Measurements from ENCODE around the gene OR5I1. TPM values are rescaled to one million over a fixed set of nuclear protein-coding genes. Genes with fewer than 3 reads are reported as not detected.

The OR5I1 gene
- not detected in 2 replicates for total RNA-seq

DNA sequence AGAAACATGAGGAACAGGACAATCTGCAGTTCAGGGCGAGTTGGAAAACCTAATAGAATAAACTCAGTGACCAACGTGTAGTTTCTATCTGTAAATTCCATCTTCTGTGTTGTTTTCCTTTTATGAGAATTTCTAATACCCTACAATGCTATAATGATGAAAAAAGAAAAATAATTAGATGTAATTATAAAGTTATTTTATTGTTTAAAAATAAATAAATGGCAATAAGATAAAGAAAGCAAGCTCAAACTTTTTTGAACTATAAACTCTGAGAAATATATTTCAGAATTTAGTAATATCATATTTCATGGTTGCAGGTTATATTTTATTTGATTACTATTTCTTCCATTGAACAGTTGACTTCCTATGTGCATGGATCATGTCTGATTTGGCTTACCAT lies at the start of gene OR5I1:
Gene OR5I1, minus strand, starts transcription at position 101 of the 400 bp plus-strand sequence. Its CDS starts 0 bp downstream, at position 101.

DNA sequence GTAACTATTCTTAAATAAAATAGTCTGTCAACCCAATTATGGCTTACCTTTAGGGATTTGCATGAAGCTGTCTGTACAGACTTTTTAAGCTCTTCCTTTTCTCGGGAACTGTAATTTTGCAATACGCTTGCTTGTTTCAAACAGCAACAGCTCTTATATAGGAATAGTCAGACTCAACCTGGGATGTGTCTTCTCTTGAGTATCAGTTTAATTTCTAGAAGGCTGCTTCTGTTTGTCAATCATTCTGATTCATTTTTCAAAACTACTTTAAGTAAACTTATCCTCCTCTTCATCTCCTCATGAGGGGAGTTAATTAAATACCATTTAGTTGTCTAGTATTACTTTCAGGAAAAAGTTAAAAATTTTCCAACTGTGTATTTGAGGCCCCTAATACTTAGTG lies 33.6 kb upstream of the OR5I1 start, which contains the start of gene OR10AG1:
Gene OR10AG1, minus strand, starts transcription at position 101 of the 400 bp plus-strand sequence. Its CDS starts 38 bp downstream, at position 63.

DNA sequence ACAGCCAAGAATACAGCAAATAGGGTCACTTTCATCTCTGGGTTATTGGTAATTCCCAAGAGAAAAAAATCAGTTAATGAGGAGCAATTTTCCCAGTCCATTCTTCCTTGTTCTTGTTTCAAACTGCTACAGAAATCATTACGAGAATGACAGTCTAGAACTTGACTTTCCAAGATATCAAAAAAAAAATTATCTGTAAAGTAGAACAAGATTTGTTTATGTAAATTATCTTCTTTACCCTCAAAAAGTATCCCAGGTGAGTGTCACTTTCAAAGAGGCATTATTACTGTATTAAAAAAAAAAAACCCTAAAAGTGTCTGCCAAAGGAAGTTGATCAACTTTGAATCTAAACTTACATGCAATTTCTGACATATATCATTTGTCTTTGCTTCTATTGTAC lies 21.7 kb downstream of the OR5I1 start, which contains the start of gene OR5W2:
Gene OR5W2, minus strand, starts transcription at position 101 of the 400 bp plus-strand sequence. Its CDS starts 0 bp downstream, at position 101.

Other genes starting within 250 kb of the OR5I1 start
- gene OR5D13, start 163.0 kb downstream of the OR5I1 start, total RNA-seq: not detected in 2 replicates
- not detected in 2 replicates for gene OR5D14, start 140.8 kb downstream of the OR5I1 start, total RNA-seq
- not detected in 2 replicates for gene OR5L1, start 125.0 kb downstream of the OR5I1 start, total RNA-seq
- gene OR5D18, start 116.8 kb downstream of the OR5I1 start, total RNA-seq: not detected in 2 replicates
- gene OR5L2, start 109.2 kb downstream of the OR5I1 start, total RNA-seq: not detected in 2 replicates
- not detected in 2 replicates for gene OR5D16, start 97.6 kb downstream of the OR5I1 start, total RNA-seq
- gene TRIM51, start 53.1 kb downstream of the OR5I1 start, total RNA-seq: not detected in 2 replicates
- gene OR5W2, start 21.8 kb downstream of the OR5I1 start, total RNA-seq: not detected in 2 replicates
- gene OR10AG1, start 33.5 kb upstream of the OR5I1 start, total RNA-seq: not detected in 2 replicates
- not detected in 2 replicates for gene OR5F1, start 58.2 kb upstream of the OR5I1 start, total RNA-seq
- not detected in 2 replicates for gene OR5AS1, start 91.3 kb upstream of the OR5I1 start, total RNA-seq
- not detected in 2 replicates for gene OR8I2, start 156.9 kb upstream of the OR5I1 start, total RNA-seq
- gene OR8H2, start 167.3 kb upstream of the OR5I1 start, total RNA-seq: not detected in 2 replicates
- not detected in 2 replicates for gene OR8H3, start 186.0 kb upstream of the OR5I1 start, total RNA-seq
- gene OR8J3, start 203.8 kb upstream of the OR5I1 start, total RNA-seq: not detected in 2 replicates
- not detected in 2 replicates for gene OR8K5, start 223.9 kb upstream of the OR5I1 start, total RNA-seq
- not detected in 2 replicates for gene OR5J2, start 240.2 kb upstream of the OR5I1 start, total RNA-seq

All from vein endothelial cell (primary cell).